HepG2 (cell line): ENCODE results near the gene MYCBPAP. TPM values are rescaled to one million over a fixed set of nuclear protein-coding genes. Genes with fewer than 3 reads are reported as not detected.
A peak's percentile ranks its signal among the peaks of the same experiment; 100 is the strongest.

ENCODE experiments used
- CC2D1A ChIP-seq: sonication (generic); formaldehyde crosslinking; IDR thresholded peaks from 2 replicates; pipeline ENCODE4 v1.8.1; 2023; ENCODE audit warnings: mild to moderate bottlenecking, missing genetic modification reagents
- CHCHD3 ChIP-seq: sonication (generic); formaldehyde crosslinking; IDR thresholded peaks from 2 replicates; pipeline ENCODE4 v1.8.0; 2022; ENCODE audit warnings: mild to moderate bottlenecking, missing genetic modification reagents, moderate library complexity
- MAZ ChIP-seq, 2 experiments: sonication (generic) in 1 of 2; formaldehyde crosslinking in 1 of 2; IDR thresholded peaks; 2 replicates each; pipeline versions ENCODE4 v1.5.0 to v1.6.1; 2012 to 2020; ENCODE audit warnings: low read depth in 2 of 2, mild to moderate bottlenecking in 2 of 2, borderline replicate concordance in 1 of 2, improper control_type of control experiment in 1 of 2, low read length in 1 of 2, missing genetic modification reagents in 1 of 2, moderate library complexity in 1 of 2
- MTF1 ChIP-seq: sonication (generic); formaldehyde crosslinking; IDR thresholded peaks from 2 replicates; pipeline ENCODE4 v1.5.0; 2020; ENCODE audit warnings: missing genetic modification reagents
- POLR2G ChIP-seq: fragments of 200-400 bp; formaldehyde crosslinking; IDR thresholded peaks from 2 replicates; pipeline ENCODE4 v1.6.1; 2018; ENCODE audit warnings: mild to moderate bottlenecking, low read depth, low read length, moderate library complexity
- SMARCC2 ChIP-seq: fragments of 450-650 bp; IDR thresholded peaks from 2 replicates; pipeline ENCODE4 v1.6.1; 2017; ENCODE audit warnings: antibody characterized with exemption, mild to moderate bottlenecking
- ZNF367 ChIP-seq: sonication (generic); formaldehyde crosslinking; IDR thresholded peaks from 2 replicates; pipeline ENCODE4 v1.4.0; 2020; ENCODE audit warnings: missing genetic modification reagents, borderline replicate concordance
- ZNF709 ChIP-seq: sonication (generic); formaldehyde crosslinking; IDR thresholded peaks from 2 replicates; pipeline ENCODE4 v1.5.0; 2020; ENCODE audit warnings: mild to moderate bottlenecking, missing genetic modification reagents
- ZSCAN31 ChIP-seq: sonication (generic); formaldehyde crosslinking; IDR thresholded peaks from 2 replicates; pipeline ENCODE4 v1.5.0; 2020; ENCODE audit warnings: low read depth, mild to moderate bottlenecking, missing genetic modification reagents
- polyA plus RNA-seq, 8 experiments: library from polyadenylated mRNA; depleted of rRNA in 3 of 8; stranded (reverse) in 7 of 8; unstranded in 1 of 8; fragments of >200 nt; fragmentation: Illumina TruSeq in 4 of 8; extraction: Trizol in 4 of 8; gene quantifications; 2 replicates each; pipeline versions ENCODE4 v1.2.1 to v1.2.3, GENCODE V29; 2011 to 2016; ENCODE audit warnings: low read depth in 4 of 8, missing spikeins in 1 of 8, mixed read lengths in 1 of 8; ENCODE audit not compliant: insufficient read depth in 1 of 8
- total RNA-seq, 5 experiments: library from RNA; depleted of rRNA; stranded (reverse); fragments of >200 nt; fragmentation: Illumina TruSeq; extraction: Trizol; gene quantifications; 2 replicates each; pipeline ENCODE4 v1.2.3, GENCODE V29; 2016; ENCODE audit warnings: low read depth in 1 of 5
- TF ChIP-seq, protein P1 (sequence below): sonication (generic); formaldehyde crosslinking; IDR thresholded peaks from 2 replicates; pipeline ENCODE4 v1.4.0; 2020; ENCODE audit warnings: mild to moderate bottlenecking, missing genetic modification reagents
- TF ChIP-seq, protein P2 (sequence below): IDR thresholded peaks from 2 replicates; pipeline ENCODE4 v1.6.1; 2016; ENCODE audit warnings: low read depth
- TF ChIP-seq, protein P3 (sequence below): sonication (generic); formaldehyde crosslinking; IDR thresholded peaks from 2 replicates; pipeline ENCODE4 v1.9.0; 2021; ENCODE audit warnings: missing genetic modification reagents, borderline replicate concordance

Gene MYCBPAP
- total and polyA plus RNA-seq, 2 of the 13 experiments (the other 11 are each of a cell fraction or from before 2014, with no cell fraction given) = 0.22 to 0.24 TPM

DNA sequence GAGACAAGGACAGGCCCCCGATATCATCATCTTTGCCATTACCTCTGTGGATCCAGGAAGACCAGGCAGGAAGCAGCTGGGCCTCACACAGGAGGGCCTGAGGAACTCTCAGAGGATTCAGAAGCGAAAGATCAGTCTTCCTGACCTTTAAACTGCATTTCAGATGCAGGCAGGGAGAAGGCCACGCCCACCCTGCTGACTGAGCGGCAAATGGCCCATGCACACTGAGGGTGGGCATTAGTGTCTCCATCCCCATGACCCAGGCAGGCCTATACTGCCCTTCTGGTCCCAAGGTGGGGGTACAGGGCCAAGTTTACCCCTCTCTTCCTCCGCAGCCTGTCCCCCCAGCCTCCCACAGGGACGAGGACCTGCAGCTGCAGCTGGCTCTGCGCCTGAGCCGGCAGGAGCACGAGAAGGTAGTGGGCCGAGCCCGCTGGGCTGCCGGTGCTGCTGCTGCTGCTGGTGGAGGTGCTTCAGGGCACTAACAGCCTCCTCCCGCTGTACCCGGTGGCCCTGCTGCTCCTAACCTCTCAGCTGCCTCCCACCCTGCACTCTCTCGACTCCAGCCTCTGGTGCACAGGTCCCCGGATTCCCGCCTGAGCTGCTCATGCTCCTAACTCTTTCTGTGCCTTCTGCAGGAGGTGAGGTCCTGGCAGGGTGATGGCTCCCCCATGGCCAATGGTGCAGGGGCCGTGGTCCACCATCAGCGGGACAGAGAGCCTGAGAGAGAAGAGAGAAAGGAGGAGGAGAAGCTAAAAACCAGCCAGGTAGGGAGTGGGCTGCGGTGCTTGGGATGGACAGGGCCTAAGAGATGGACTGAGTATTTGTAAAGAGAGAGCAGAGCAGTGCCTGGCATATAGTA, 30.5 kb downstream of the MYCBPAP start (continued):
- TF ChIP-seq, protein P1, sequence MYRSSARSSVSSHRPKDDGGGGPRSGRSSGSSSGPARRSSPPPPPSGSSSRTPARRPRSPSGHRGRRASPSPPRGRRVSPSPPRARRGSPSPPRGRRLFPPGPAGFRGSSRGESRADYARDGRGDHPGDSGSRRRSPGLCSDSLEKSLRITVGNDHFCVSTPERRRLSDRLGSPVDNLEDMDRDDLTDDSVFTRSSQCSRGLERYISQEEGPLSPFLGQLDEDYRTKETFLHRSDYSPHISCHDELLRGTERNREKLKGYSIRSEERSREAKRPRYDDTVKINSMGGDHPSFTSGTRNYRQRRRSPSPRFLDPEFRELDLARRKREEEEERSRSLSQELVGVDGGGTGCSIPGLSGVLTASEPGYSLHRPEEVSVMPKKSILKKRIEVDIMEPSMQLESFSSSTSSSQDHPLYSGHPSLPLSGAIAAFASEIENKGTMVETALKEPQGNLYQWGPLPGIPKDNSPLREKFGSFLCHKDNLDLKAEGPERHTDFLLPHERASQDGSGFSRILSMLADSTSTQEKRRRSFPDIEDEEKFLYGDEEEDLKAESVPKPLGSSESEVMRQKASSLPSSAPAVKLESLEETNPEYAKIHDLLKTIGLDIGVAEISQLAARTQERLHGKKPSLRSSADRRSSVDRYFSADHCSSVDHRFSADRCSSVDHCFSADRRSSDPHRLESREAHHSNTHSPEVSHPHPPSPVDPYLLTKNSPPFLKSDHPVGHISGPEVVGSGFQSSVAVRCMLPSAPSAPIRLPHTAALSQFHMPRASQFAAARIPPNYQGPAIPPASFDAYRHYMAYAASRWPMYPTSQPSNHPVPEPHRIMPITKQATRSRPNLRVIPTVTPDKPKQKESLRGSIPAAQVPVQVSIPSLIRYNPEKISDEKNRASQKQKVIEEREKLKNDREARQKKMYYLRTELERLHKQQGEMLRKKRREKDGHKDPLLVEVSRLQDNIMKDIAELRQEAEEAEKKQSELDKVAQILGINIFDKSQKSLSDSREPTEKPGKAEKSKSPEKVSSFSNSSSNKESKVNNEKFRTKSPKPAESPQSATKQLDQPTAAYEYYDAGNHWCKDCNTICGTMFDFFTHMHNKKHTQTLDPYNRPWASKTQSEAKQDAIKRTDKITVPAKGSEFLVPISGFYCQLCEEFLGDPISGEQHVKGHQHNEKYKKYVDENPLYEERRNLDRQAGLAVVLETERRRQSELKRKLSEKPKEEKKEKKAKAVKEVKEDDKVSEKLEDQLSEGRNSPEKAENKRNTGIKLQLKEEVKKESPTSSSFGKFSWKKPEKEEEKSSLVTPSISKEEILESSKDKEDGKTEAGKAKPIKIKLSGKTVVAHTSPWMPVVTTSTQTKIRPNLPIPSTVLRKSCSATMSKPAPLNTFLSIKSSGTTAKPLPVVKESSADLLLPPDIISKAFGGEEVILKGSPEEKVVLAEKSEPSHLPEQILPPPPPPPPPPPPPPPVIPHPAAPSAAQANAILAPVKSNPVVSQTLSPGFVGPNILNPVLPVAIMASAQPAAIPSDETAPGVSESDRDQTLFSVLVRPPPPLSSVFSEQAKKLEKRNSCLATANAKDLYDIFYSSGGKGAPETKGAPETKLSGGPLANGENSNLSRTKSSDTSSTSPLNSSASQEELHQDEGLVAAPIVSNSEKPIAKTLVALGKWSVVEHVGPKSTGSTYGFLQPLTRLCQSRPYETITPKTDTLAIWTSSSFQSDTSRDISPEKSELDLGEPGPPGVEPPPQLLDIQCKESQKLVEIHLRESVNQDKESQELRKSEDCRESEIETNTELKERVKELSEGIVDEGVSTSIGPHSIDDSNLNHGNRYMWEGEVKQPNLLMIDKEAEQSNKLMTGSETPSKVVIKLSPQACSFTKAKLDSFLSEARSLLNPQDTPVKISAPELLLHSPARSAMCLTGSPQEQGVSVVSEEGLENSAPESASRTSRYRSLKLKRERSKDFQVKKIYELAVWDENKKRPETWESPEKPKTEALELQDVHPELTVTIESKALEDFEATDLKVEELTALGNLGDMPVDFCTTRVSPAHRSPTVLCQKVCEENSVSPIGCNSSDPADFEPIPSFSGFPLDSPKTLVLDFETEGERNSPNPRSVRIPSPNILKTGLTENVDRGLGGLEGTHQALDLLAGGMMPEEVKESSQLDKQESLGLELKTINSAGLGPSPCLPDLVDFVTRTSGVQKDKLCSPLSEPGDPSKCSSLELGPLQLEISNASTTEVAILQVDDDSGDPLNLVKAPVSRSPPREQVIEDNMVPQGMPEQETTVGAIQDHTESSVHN = no peak
- TF ChIP-seq MTF1 (CRISPR knock-in tag) = no peak
- peak; percentile 40; the same call in 1 of the 2 replicates for TF ChIP-seq POLR2G
- no peak for TF ChIP-seq ZNF367 (CRISPR knock-in tag)
- no peak for TF ChIP-seq MAZ (IDR thresholded peaks at IDR 0.05; ENCODE audit: borderline replicate concordance, low read depth, low read length)
- peak; percentile 33; the same call in 1 of the 2 replicates for TF ChIP-seq MAZ (CRISPR knock-in tag; IDR thresholded peaks at IDR 0.05; ENCODE audit: low read depth)
- TF ChIP-seq, protein P2, sequence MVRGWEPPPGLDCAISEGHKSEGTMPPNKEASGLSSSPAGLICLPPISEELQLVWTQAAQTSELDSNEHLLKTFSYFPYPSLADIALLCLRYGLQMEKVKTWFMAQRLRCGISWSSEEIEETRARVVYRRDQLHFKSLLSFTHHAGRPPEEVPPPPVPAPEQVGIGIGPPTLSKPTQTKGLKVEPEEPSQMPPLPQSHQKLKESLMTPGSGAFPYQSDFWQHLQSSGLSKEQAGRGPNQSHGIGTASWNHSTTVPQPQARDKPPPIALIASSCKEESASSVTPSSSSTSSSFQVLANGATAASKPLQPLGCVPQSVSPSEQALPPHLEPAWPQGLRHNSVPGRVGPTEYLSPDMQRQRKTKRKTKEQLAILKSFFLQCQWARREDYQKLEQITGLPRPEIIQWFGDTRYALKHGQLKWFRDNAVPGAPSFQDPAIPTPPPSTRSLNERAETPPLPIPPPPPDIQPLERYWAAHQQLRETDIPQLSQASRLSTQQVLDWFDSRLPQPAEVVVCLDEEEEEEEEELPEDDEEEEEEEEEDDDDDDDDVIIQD (CRISPR knock-in tag) = no peak
- TF ChIP-seq ZSCAN31 (CRISPR knock-in tag) = peak; percentile 74; the same call in 1 of the 2 replicates
- TF ChIP-seq ZNF709 (CRISPR knock-in tag) = no peak
- TF ChIP-seq, protein P3, sequence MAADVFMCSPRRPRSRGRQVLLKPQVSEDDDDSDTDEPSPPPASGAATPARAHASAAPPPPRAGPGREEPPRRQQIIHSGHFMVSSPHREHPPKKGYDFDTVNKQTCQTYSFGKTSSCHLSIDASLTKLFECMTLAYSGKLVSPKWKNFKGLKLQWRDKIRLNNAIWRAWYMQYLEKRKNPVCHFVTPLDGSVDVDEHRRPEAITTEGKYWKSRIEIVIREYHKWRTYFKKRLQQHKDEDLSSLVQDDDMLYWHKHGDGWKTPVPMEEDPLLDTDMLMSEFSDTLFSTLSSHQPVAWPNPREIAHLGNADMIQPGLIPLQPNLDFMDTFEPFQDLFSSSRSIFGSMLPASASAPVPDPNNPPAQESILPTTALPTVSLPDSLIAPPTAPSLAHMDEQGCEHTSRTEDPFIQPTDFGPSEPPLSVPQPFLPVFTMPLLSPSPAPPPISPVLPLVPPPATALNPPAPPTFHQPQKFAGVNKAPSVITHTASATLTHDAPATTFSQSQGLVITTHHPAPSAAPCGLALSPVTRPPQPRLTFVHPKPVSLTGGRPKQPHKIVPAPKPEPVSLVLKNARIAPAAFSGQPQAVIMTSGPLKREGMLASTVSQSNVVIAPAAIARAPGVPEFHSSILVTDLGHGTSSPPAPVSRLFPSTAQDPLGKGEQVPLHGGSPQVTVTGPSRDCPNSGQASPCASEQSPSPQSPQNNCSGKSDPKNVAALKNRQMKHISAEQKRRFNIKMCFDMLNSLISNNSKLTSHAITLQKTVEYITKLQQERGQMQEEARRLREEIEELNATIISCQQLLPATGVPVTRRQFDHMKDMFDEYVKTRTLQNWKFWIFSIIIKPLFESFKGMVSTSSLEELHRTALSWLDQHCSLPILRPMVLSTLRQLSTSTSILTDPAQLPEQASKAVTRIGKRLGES (CRISPR knock-in tag) = no peak
- TF ChIP-seq CC2D1A (CRISPR knock-in tag) = no peak
- no peak for TF ChIP-seq SMARCC2
- TF ChIP-seq CHCHD3 = no peak
